Gastroesophageal sphincter (tissue), 3 donors: Measurements from ENCODE around the gene OR6K6.

ENCODE experiments used
- POLR2AphosphoS5 ChIP-seq: sonication (generic); formaldehyde crosslinking; IDR thresholded peaks from one replicate; pipeline ENCODE4 v1.6.1; 2017; ENCODE audit warnings: antibody characterized with exemption
- TF ChIP-seq, protein P1 (sequence below), 4 experiments: fragments of 200-600 bp in 2 of 4; fragments of 450-650 bp in 2 of 4; sonication (generic) in 1 of 4; IDR thresholded peaks; one replicate each; pipeline ENCODE4 v1.5.1; 2017 to 2019; ENCODE audit warnings: antibody characterized with exemption in 4 of 4, mild to moderate bottlenecking in 2 of 4, moderate library complexity in 2 of 4

DNA sequence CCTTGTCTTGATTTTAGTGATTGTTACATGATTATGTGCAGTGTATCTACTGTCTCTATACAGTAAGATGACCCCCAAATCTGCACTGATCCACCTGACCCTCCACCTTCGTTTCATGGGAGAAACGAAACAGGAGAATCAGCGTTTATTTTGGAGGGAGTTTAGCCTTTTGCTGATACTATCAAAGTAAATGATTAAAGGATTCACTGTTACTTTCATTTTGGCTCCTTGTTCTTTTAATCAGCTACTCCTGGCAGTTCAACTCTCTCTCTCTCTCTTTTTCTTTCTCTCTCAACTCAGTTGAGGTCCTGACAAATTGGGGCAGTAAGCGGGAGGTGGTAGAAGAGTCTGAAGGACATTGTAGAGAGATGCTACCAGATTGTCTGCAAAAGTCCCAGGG, 24.1 kb upstream of the OR6K6 start:
- TF ChIP-seq, protein P1, sequence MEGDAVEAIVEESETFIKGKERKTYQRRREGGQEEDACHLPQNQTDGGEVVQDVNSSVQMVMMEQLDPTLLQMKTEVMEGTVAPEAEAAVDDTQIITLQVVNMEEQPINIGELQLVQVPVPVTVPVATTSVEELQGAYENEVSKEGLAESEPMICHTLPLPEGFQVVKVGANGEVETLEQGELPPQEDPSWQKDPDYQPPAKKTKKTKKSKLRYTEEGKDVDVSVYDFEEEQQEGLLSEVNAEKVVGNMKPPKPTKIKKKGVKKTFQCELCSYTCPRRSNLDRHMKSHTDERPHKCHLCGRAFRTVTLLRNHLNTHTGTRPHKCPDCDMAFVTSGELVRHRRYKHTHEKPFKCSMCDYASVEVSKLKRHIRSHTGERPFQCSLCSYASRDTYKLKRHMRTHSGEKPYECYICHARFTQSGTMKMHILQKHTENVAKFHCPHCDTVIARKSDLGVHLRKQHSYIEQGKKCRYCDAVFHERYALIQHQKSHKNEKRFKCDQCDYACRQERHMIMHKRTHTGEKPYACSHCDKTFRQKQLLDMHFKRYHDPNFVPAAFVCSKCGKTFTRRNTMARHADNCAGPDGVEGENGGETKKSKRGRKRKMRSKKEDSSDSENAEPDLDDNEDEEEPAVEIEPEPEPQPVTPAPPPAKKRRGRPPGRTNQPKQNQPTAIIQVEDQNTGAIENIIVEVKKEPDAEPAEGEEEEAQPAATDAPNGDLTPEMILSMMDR (IDR thresholded peaks at IDR 0.05): no peak
- no peak for TF ChIP-seq POLR2AphosphoS5
